WTC11 (cell line): ENCODE measurements around the gene NDUFB8. TPM values are rescaled to one million over a fixed set of nuclear protein-coding genes. Genes with fewer than 3 reads are reported as not detected.

Source experiments
- ATAC-seq: fragments of 200-7000 bp; cut with Tn5 transposase; 2 replicates; pipeline ENCODE4 v1.10.0; 2021; ENCODE audit warnings: mild to moderate bottlenecking, moderate library complexity
- CTCF ChIA-PET: fragments of 300-600 bp; sonication (Branson Sonifier 250); formaldehyde crosslinking; loops from one replicate; lab custom pipeline; 2021; ENCODE audit warnings: antibody characterized with exemption; lab: Charles Lee
- POLR2A ChIA-PET: fragments of 350-600 bp; sonication (Branson Sonifier 250); formaldehyde crosslinking; loops from one replicate; lab custom pipeline; 2021; ENCODE audit warnings: antibody characterized with exemption; lab: Charles Lee
- DNase-seq: peaks from one replicate; pipeline ENCODE4 v3.0.0; 2021; ENCODE audit warnings: low spot score
- H3K27ac Mint-ChIP-seq: 2 replicates; pipeline ENCODE4 v1.8.0; 2021; ENCODE audit warnings: mixed read lengths
- H3K27me3 Mint-ChIP-seq: 2 replicates; pipeline ENCODE4 v1.8.0; 2021; ENCODE audit warnings: low read depth, mild to moderate bottlenecking, moderate library complexity, mixed read lengths
- H3K36me3 Mint-ChIP-seq: 2 replicates; pipeline ENCODE4 v1.8.0; 2021; ENCODE audit warnings: mixed read lengths
- H3K4me1 Mint-ChIP-seq: 2 replicates; pipeline ENCODE4 v1.8.0; 2022; ENCODE audit warnings: mixed read lengths
- H3K4me3 Mint-ChIP-seq: 2 replicates; pipeline ENCODE4 v1.8.0; 2021; ENCODE audit warnings: mild to moderate bottlenecking, moderate library complexity, mixed read lengths
- H3K9me3 Mint-ChIP-seq: 2 replicates; pipeline ENCODE4 v1.8.0; 2021; ENCODE audit warnings: mixed read lengths
- ATF6 ChIP-seq: sonication (generic); formaldehyde crosslinking; IDR thresholded peaks from 2 replicates; pipeline ENCODE4 v1.8.1; 2023; ENCODE audit warnings: mild to moderate bottlenecking, missing genetic modification reagents
- CREB1 ChIP-seq: sonication (generic); formaldehyde crosslinking; IDR thresholded peaks from 2 replicates; pipeline ENCODE4 v1.8.0; 2023; ENCODE audit warnings: mild to moderate bottlenecking, missing genetic modification reagents
- E2F5 ChIP-seq: sonication (generic); formaldehyde crosslinking; IDR thresholded peaks from 2 replicates; pipeline ENCODE4 v1.8.1; 2022; ENCODE audit warnings: mild to moderate bottlenecking, moderate library complexity, missing genetic modification reagents
- HMGA2 ChIP-seq: fragments of 250-450 bp; sonication (Bioruptor Pico); IDR thresholded peaks from 2 replicates; pipeline ENCODE4 v1.4.0; 2021; ENCODE audit warnings: mild to moderate bottlenecking, moderate library complexity
- IRF2 ChIP-seq: sonication (generic); formaldehyde crosslinking; IDR thresholded peaks from 2 replicates; pipeline ENCODE4 v1.8.0; 2022; ENCODE audit warnings: low read depth, missing genetic modification reagents, borderline replicate concordance
- MAX ChIP-seq: sonication (generic); formaldehyde crosslinking; IDR thresholded peaks from 2 replicates; pipeline ENCODE4 v1.8.0; 2022; ENCODE audit warnings: mild to moderate bottlenecking, missing genetic modification reagents
- MYBL2 ChIP-seq: sonication (generic); formaldehyde crosslinking; IDR thresholded peaks from 2 replicates; pipeline ENCODE4 v1.8.1; 2023; ENCODE audit warnings: mild to moderate bottlenecking, moderate library complexity, missing genetic modification reagents
- OVOL2 ChIP-seq: fragments of 250-450 bp; sonication (Bioruptor Pico); IDR thresholded peaks from 2 replicates; pipeline ENCODE4 v1.9.0; 2021; ENCODE audit warnings: mild to moderate bottlenecking, borderline replicate concordance
- PREB ChIP-seq: sonication (generic); formaldehyde crosslinking; IDR thresholded peaks from 2 replicates; pipeline ENCODE4 v1.8.1; 2022; ENCODE audit warnings: mild to moderate bottlenecking, missing genetic modification reagents, moderate library complexity, borderline replicate concordance
- TEAD1 ChIP-seq: sonication (generic); formaldehyde crosslinking; IDR thresholded peaks from 2 replicates; pipeline ENCODE4 v1.8.0; 2022; ENCODE audit warnings: mild to moderate bottlenecking, missing genetic modification reagents
- ZSCAN18 ChIP-seq: fragments of 250-450 bp; sonication (Bioruptor Pico); IDR thresholded peaks from 2 replicates; pipeline ENCODE4 v2.1.2; 2022; ENCODE audit warnings: mild to moderate bottlenecking, moderate library complexity
- total RNA-seq: library from RNA; stranded (reverse); gene quantifications from 3 replicates; pipeline ENCODE4 v1.2.3, GENCODE V29; 2021

The NDUFB8 gene
- total RNA-seq, 1 experiment from 2014 or later, result 206 TPM

- DNase-seq, result peak; percentile 54
- Mint-ChIP-seq H3K4me3 (peak overlapping the region; percentile 56), H3K27ac (peak overlapping the region; percentile 46; the same call in 1 of the 2 replicates), H3K9me3 (no peaks in the 10 kb centered on the region), H3K27me3 (peaks cover 100% of the 10 kb centered on the region), H3K4me1 (peaks cover 47% of the 10 kb centered on the region), H3K36me3 (peaks cover 11% of the 10 kb centered on the region)
- ATAC-seq, result peak; percentile 61
- TF ChIP-seq PREB (CRISPR knock-in tag), result no peak
- no peak for TF ChIP-seq OVOL2
- 0 out of 2 replicates have a peak, but pooled peaks have one; percentile 8 for TF ChIP-seq TEAD1 (CRISPR knock-in tag)
- TF ChIP-seq MYBL2 (CRISPR knock-in tag), result no peak
- TF ChIP-seq CREB1 (CRISPR knock-in tag), result no peak
- TF ChIP-seq MAX, result 0 out of 2 replicates have a peak, but pooled peaks have one; percentile 30
- CTCF ChIA-PET, result interaction anchor here (0.8 to 10.2 kb wide), 10 partner anchors 8 to 508 kb away, joined by 3 to 134 read pairs (median 4); partner anchors contain the start of genes HIF1AN, SCD and SEC31B
- POLR2A ChIA-PET, result no interaction called here
Observed at GRCh38 chr10:100485801-100486495, 43.7 kb downstream of the NDUFB8 start.

- peaks cover 100% of the 10 kb centered on the region for H3K27me3 Mint-ChIP-seq
- H3K9me3 Mint-ChIP-seq, result no peaks in the 10 kb centered on the region
- peak overlapping the region; percentile 61; the same call in 1 of the 2 replicates for H3K27ac Mint-ChIP-seq
- ChIA-PET CTCF (interaction anchor here (0.8 to 10.2 kb wide), 10 partner anchors 9 to 509 kb away, joined by 3 to 134 read pairs (median 4); partner anchors contain the start of genes HIF1AN, SCD and SEC31B), POLR2A (no interaction called here)
- peak; percentile 46 for DNase-seq
- peak; percentile 31 for ATAC-seq
- peak overlapping the region; percentile 56 for H3K4me3 Mint-ChIP-seq
- H3K4me1 Mint-ChIP-seq, result peaks cover 47% of the 10 kb centered on the region
- H3K36me3 Mint-ChIP-seq, result peaks cover 11% of the 10 kb centered on the region
- TF ChIP-seq ATF6 (CRISPR knock-in tag), result no peak
Observed at GRCh38 chr10:100485366-100485765, 44.3 kb downstream of the NDUFB8 start.

- H3K27me3 Mint-ChIP-seq, result peaks cover 100% of the 10 kb centered on the region
- H3K27ac Mint-ChIP-seq, result no peak overlapping the region
- no peak for DNase-seq
- peaks cover 7% of the 10 kb centered on the region for H3K36me3 Mint-ChIP-seq
- no peaks in the 10 kb centered on the region for H3K9me3 Mint-ChIP-seq
- ATAC-seq, result no peak
- TF ChIP-seq HMGA2 (CRISPR knock-in tag) (no peak), E2F5 (no peak), IRF2 (CRISPR knock-in tag) (no peak), ZSCAN18 (CRISPR knock-in tag) (no peak)
- ChIA-PET POLR2A (no interaction called here), CTCF (interaction anchor here (0.6 to 10.2 kb wide), 5 partner anchors 11 to 138 kb away, joined by 3 to 134 read pairs (median 39); partner anchors contain the start of genes SCD and SEC31B)
- no peak overlapping the region; the same call in 1 of the 2 replicates for H3K4me3 Mint-ChIP-seq
- H3K4me1 Mint-ChIP-seq, result peaks cover 47% of the 10 kb centered on the region
Observed at GRCh38 chr10:100483876-100484666, 45.6 kb downstream of the NDUFB8 start.
